Measurements from ENCODE around the gene TCERG1L.

DNA sequence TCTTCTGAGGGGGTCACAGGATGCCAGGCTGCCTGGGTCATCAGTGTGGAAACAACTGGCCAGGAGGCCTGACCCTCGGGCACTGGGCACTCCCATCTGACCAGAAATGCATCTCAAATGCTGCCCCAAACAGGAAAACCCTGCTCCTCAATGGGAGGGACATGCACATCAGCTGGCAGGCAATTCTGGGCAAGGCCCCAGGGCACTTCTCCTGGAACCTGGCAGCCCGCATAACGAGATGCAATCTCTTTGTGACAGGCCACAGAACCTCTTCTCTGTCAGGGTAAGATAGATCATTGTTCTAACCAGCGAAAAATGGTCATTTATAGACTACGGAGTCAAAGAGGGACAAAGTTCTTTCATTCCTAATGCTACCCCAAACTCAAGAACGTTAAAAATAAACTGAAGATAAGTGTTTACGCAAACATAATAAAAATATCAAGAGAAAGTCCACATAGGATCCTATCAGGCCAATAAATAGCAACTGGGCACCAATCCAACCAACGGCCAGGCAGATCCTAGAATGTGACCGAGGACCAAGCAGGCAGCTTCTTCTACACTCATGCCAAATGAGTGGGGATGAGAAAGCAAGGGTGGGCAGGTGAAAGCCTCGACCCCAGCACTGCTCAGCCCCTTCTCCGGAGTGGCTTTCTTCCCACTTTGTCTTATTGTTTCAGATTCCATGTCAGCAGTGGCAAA, 212.3 kb downstream of the TCERG1L start:
- no peak for TF ChIP-seq GABPA (IDR thresholded peaks at IDR 0.05; ENCODE audit: low read depth)
- no peak for TF ChIP-seq CTCF (IDR thresholded peaks at IDR 0.05)
- TF ChIP-seq, protein P1, sequence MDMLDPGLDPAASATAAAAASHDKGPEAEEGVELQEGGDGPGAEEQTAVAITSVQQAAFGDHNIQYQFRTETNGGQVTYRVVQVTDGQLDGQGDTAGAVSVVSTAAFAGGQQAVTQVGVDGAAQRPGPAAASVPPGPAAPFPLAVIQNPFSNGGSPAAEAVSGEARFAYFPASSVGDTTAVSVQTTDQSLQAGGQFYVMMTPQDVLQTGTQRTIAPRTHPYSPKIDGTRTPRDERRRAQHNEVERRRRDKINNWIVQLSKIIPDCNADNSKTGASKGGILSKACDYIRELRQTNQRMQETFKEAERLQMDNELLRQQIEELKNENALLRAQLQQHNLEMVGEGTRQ (IDR thresholded peaks at IDR 0.05; ENCODE audit: borderline replicate concordance, low read depth, low read length) = no peak
- TF ChIP-seq YY1 (IDR thresholded peaks at IDR 0.05; ENCODE audit: low read depth) = no peak
- no peak for TF ChIP-seq SMC3 (IDR thresholded peaks at IDR 0.05; ENCODE audit: low read depth, low read length)
- no peak for TF ChIP-seq PBX3 (IDR thresholded peaks at IDR 0.05)
- no peak for TF ChIP-seq EZH2phosphoT487 (IDR thresholded peaks at IDR 0.05; ENCODE audit: borderline replicate concordance, low read depth)
- TF ChIP-seq, protein P2, sequence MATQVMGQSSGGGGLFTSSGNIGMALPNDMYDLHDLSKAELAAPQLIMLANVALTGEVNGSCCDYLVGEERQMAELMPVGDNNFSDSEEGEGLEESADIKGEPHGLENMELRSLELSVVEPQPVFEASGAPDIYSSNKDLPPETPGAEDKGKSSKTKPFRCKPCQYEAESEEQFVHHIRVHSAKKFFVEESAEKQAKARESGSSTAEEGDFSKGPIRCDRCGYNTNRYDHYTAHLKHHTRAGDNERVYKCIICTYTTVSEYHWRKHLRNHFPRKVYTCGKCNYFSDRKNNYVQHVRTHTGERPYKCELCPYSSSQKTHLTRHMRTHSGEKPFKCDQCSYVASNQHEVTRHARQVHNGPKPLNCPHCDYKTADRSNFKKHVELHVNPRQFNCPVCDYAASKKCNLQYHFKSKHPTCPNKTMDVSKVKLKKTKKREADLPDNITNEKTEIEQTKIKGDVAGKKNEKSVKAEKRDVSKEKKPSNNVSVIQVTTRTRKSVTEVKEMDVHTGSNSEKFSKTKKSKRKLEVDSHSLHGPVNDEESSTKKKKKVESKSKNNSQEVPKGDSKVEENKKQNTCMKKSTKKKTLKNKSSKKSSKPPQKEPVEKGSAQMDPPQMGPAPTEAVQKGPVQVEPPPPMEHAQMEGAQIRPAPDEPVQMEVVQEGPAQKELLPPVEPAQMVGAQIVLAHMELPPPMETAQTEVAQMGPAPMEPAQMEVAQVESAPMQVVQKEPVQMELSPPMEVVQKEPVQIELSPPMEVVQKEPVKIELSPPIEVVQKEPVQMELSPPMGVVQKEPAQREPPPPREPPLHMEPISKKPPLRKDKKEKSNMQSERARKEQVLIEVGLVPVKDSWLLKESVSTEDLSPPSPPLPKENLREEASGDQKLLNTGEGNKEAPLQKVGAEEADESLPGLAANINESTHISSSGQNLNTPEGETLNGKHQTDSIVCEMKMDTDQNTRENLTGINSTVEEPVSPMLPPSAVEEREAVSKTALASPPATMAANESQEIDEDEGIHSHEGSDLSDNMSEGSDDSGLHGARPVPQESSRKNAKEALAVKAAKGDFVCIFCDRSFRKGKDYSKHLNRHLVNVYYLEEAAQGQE (IDR thresholded peaks at IDR 0.05; ENCODE audit: low read depth, low read length) = no peak
- TF ChIP-seq, protein P3, sequence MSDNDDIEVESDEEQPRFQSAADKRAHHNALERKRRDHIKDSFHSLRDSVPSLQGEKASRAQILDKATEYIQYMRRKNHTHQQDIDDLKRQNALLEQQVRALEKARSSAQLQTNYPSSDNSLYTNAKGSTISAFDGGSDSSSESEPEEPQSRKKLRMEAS (IDR thresholded peaks at IDR 0.05; ENCODE audit: low read depth) = no peak
- no peak for TF ChIP-seq POLR2AphosphoS5 (IDR thresholded peaks at IDR 0.05; ENCODE audit: low read depth, low read length)
- TF ChIP-seq TAF1 (IDR thresholded peaks at IDR 0.05; ENCODE audit: borderline replicate concordance, low read depth, low read length) = no peak
- TF ChIP-seq NRF1 (IDR thresholded peaks at IDR 0.05; ENCODE audit: low read depth, low read length) = no peak
